Loucy (cell line): Measurements from ENCODE around the gene ULBP1.

Source experiments
- EZH2phosphoT487 ChIP-seq: fragments of 200-600 bp; IDR thresholded peaks from 2 replicates; pipeline ENCODE4 v1.6.1; 2018; ENCODE audit warnings: antibody characterized with exemption, mild to moderate bottlenecking, moderate library complexity, borderline replicate concordance
- TF ChIP-seq, protein P1 (sequence below): fragments of 200-600 bp; sonication (generic); conservative IDR thresholded peaks from 2 replicates; pipeline ENCODE4 v1.5.1; 2014; ENCODE audit warnings: mild to moderate bottlenecking, antibody characterized with exemption, low read length

GRCh38 chr6:150008588-150008987 is 44.8 kb downstream of the ULBP1 start:
- TF ChIP-seq, protein P1, sequence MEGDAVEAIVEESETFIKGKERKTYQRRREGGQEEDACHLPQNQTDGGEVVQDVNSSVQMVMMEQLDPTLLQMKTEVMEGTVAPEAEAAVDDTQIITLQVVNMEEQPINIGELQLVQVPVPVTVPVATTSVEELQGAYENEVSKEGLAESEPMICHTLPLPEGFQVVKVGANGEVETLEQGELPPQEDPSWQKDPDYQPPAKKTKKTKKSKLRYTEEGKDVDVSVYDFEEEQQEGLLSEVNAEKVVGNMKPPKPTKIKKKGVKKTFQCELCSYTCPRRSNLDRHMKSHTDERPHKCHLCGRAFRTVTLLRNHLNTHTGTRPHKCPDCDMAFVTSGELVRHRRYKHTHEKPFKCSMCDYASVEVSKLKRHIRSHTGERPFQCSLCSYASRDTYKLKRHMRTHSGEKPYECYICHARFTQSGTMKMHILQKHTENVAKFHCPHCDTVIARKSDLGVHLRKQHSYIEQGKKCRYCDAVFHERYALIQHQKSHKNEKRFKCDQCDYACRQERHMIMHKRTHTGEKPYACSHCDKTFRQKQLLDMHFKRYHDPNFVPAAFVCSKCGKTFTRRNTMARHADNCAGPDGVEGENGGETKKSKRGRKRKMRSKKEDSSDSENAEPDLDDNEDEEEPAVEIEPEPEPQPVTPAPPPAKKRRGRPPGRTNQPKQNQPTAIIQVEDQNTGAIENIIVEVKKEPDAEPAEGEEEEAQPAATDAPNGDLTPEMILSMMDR: no peak
- TF ChIP-seq EZH2phosphoT487: no peak
